ENCODE results near the gene NECTIN1.

DNA sequence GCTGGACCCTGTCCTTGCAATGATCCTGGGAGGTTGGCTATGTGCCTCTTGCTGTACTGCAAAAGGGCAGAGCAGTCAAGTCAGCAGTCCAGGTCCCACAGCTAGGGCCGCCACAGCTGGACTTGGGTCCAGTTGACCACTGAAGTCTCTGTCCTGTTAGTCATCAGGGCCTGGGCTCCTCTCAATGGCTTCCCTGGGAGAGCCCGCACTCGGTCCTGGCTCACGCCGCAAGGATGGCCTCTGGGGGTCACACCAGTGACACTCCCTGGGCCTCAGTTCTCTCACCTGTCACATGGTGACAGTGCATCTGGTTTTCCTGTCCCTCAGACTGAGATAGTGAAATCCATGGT, 85.1 kb downstream of the NECTIN1 start:
- TF ChIP-seq JUN (IDR thresholded peaks at IDR 0.05; ENCODE audit: borderline replicate concordance, insufficient read depth, insufficient read length, low read depth) (no peak), MAX (IDR thresholded peaks at IDR 0.05; ENCODE audit: insufficient read depth, insufficient read length) (no peak), POLR2AphosphoS5 (IDR thresholded peaks at IDR 0.05; ENCODE audit: insufficient read depth, low read depth, low read length) (no peak), GATA2 (IDR thresholded peaks at IDR 0.05; ENCODE audit: insufficient read depth, insufficient read length, low read depth, low read length) (no peak), EZH2 (IDR thresholded peaks at IDR 0.05; ENCODE audit: borderline replicate concordance, low read depth, low read length, severe bottlenecking) (no peak), POLR2A (IDR thresholded peaks at IDR 0.05; ENCODE audit: low read depth, low read length) (no peak), MYC (IDR thresholded peaks at IDR 0.05; ENCODE audit: low read depth, low read length) (no peak), FOS (IDR thresholded peaks at IDR 0.05; ENCODE audit: borderline replicate concordance, insufficient read depth, low read length) (no peak)
- TF ChIP-seq, protein P1, sequence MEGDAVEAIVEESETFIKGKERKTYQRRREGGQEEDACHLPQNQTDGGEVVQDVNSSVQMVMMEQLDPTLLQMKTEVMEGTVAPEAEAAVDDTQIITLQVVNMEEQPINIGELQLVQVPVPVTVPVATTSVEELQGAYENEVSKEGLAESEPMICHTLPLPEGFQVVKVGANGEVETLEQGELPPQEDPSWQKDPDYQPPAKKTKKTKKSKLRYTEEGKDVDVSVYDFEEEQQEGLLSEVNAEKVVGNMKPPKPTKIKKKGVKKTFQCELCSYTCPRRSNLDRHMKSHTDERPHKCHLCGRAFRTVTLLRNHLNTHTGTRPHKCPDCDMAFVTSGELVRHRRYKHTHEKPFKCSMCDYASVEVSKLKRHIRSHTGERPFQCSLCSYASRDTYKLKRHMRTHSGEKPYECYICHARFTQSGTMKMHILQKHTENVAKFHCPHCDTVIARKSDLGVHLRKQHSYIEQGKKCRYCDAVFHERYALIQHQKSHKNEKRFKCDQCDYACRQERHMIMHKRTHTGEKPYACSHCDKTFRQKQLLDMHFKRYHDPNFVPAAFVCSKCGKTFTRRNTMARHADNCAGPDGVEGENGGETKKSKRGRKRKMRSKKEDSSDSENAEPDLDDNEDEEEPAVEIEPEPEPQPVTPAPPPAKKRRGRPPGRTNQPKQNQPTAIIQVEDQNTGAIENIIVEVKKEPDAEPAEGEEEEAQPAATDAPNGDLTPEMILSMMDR (IDR thresholded peaks at IDR 0.05; ENCODE audit: extremely low read depth in 1 of 2, insufficient read depth in 1 of 2, low read depth in 1 of 2, low read length in 2 of 2): no peak

All from endothelial cell of umbilical vein (primary cell).